ENCODE results near the gene ARHGEF16.

The ARHGEF16 gene

DNA sequence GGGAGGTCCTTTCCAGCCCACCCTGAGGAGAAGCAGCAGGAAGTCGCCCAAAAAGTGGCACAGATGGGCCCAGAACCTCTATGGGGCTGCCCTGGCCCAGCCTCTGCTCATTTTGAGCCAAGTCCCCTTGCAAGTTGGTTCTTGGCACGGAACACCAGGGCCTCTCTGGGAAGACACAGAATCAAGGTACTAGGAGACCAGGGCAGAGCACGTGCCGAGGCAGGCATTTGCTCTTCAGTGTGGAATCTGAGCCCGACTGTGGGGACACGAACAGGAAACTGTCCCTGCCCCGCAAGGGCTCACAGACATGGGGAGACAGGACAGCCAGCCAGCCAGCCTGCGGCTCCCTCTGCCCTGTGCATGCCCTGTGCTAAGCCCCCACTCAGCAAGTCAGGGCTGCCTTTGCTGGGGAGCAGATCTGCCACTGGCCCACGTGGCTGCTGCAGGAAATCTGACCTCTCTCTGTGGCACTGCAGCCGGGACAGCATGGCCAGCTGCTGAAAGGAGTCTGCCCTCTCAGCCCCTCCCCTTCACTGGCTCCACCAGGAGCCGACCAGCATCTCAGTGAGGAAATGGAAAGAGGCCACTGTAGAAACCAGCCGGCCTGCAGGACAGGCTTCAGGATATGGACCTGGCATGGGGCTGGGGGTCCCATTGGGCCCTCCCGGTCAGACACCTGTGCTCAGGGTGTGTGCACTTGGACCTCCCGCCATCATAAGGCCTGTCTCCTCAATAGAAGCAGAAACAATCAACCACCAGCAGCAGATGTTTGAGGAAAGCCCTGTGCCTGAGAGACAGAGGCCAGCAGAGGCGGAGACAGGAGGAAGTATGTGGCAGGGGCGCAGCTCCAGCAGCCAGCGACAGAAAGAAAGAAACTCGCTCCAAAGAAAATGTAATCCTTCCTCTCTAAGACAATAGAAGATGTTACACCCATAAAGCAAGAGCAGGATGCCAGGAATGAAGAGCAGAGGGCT, 3.7 kb downstream of the ARHGEF16 start:
- DNase-seq, result no peak

DNA sequence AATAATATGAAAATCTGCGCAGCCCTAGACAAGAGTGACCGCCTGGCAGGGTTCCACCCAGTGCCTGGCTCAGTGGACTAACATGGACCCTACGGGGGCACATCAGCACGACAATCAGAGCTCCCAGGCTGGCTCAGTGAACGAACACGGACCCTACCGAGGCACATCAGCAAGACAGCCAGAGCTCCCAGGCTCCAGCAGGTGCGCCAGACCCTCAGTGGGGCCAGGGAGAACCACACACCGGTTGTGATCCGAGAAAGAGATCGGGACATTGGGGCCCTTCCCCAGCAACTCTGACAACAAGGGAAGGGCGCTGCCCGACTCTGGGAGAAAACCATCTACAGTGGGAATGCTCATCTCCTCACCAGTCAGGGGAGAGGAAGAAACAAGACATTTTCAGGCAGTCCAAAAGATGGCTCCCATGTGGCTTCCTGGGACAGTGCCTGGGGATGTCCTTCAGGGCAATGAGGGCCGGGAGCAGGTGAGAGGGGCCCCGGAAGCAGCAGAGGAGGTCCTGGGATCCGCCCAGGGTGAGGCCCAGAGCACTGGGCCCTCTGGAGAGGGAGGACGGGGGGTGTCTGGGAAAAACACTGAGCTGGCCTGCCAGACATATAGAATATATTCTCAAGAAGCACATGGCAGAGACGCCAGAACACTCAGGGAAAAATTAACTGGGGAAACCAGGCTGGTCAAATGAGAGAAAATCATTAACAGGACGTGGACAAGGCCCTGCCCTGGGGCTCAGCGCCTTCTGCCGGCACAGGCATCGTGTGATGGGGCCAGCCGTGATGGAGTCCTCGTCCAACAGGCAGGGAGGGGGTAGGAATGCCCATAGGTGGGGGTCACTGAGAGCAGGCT, 4.8 kb downstream of the ARHGEF16 start:
- DNase-seq, result no peak

DNA sequence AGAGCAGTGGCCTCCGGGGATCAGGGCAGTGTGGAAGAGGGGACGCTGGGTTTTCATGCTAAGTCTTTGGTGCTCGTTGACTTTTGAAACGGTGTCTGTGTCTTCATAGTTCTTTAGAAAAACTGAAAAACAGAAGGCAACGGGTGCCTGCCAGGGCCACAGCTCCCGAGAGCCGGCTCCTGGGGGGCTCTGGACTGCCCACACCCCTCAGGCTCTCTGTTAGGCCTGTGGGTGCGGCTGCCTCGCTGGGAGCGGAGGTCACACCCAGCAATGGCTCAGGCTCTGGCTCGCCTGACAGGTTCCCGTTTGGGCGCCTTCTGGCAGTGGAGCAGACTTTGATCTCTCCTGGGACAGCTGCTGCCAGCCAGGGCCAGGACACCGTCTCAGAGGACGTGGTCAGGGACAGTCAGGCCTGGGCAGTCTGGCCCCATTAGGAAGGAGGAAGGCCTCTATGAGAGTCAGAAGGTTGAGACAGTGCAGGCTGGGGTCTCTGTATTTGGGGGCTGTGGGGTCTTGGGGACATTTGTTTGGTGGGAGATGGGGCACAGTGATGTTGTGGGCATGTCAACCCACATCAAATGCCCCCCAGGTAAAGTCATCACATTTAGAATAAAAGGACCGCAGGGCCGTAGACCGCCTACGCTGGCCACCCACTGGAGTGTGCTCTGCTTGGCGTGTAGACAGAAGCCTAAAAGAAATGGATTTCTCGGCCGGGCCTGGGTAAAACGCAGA, 5.6 kb downstream of the ARHGEF16 start:
- no peak for DNase-seq

- DNase-seq, result no peak
Observed at GRCh38 chr1:3460672-3461131, 6.2 kb downstream of the ARHGEF16 start.

DNA sequence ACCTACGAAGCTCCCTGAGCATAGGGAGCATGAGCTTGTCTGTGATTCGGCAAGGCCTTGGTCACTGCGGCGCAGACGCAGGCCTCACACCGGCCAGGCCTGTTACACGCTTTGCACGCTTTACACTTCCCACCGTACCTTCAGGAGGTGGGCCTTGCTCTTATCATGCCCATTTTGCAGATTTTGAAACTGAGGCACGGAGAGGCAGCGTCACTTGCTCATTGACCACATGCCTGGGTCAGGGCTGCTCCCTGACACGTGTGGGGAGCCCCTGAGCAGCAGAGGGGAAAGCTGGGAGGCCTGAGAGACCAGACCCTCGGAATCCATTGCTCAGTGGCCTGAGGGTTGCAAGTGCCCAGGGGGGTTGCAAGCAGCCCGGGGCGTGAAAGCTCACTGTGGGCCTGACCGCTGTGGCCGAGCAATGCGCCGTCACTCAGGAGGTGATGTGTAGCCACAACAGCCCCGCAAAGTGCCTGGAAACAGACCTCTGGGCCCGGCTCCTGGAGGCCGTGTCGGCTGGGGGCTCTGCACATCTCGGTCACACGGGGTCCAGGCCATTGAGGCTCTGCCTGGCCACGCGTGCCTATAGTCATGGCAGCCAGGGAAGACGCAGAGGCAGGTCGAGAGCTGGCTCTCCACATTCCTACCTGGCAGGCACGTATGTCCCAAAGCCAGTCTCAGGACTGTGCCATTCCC, 6.9 kb downstream of the ARHGEF16 start:
- no peak for DNase-seq

DNA sequence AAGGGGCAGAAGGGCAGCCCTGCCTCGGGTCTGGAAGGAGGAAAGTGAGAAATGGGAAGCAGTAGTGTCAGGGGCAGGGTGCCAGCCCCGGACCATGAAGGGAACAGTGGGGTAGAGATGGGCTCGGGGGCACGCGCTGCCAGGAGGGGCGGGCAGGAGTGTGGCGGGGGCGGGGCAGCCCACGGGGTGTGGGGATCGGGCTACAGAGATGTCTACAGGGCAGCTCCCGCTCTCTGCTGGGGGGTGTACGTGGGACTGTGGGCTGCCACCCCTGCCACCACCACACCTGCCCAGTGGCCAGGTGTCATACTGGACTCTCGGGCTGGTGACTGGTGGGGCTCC, 7.4 kb downstream of the ARHGEF16 start:
- DNase-seq, result no peak

DNA sequence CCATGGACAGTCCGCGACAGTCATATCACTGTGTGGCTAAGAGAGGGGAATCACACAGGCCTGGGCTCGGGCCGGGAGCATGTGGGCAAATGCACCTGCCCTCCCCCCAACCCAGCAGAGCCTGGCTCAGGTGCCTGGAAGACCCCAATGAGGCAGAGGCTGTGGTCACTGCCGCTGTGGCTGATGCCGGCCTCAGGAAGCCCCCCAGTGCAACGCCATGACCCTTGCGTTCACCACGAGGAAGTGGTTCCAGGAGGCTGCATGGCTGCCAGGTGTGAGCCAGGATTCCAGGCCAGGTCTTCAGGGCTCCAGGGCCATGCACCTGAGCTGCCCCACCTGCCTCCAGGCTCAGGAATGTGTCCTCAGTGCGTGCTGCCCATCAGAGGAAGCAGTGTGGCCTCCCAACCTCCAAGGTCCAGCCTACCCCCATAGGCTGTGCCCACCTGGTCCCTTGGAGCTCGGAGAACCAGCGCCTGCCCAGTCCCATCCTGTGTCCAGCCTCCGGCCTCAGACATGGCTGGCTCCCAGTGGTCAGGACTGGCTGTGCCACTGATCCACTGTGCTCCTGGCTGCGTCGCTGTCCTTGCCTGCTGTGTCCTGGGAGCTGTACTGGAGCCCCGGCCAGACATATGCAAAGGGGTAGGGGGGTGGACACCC, 8.0 kb downstream of the ARHGEF16 start:
- no peak for DNase-seq

- DNase-seq, result no peak
Observed at GRCh38 chr1:3463013-3463385, 8.5 kb downstream of the ARHGEF16 start.

- no peak for DNase-seq
Observed at GRCh38 chr1:3463408-3463863, 9.0 kb downstream of the ARHGEF16 start.

GRCh38 chr1:3463891-3464648, 9.6 kb downstream of the ARHGEF16 start:
- no peak for DNase-seq

- DNase-seq, result no peak
Observed at GRCh38 chr1:3464649-3465025, 10.2 kb downstream of the ARHGEF16 start.

GRCh38 chr1:3465091-3465934, 10.8 kb downstream of the ARHGEF16 start:
- DNase-seq, result no peak

- DNase-seq, result no peak
Observed at GRCh38 chr1:3465935-3466321, 11.5 kb downstream of the ARHGEF16 start.

DNA sequence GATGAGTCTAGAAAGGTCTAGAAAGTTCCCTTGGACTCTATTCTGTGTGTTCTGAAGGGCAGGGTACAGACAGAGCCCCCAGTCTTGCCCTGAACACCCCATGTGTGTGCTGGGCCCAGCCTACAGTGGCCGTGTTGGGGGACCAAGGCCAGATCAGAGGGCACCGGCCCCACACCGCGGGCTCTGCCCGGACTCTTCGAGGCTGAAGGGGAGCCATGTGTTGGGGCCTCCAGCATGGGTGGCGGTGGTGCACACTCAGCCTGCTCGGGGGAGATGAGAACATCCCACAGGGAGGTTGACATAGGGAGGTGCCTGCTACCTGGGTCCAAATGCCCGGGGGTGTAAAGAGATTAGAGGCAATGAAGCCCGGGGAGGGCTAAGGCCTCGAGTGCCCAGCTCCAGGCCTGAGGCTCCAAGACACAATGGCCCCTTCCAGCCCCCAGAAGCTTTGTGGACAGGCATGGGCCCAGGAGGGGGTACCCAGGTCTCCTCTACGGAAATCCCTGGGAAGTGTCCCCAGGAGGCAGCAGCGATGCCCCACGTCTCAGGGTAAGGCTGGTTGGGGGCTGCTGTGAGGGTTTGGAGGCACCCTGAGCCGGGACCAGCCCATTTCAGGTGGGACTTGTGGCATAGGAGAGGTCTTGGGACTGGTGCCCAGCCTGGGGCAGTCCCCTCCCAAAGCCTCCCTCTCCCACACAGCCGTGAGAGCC, 12.1 kb downstream of the ARHGEF16 start:
- DNase-seq, result no peak

DNA sequence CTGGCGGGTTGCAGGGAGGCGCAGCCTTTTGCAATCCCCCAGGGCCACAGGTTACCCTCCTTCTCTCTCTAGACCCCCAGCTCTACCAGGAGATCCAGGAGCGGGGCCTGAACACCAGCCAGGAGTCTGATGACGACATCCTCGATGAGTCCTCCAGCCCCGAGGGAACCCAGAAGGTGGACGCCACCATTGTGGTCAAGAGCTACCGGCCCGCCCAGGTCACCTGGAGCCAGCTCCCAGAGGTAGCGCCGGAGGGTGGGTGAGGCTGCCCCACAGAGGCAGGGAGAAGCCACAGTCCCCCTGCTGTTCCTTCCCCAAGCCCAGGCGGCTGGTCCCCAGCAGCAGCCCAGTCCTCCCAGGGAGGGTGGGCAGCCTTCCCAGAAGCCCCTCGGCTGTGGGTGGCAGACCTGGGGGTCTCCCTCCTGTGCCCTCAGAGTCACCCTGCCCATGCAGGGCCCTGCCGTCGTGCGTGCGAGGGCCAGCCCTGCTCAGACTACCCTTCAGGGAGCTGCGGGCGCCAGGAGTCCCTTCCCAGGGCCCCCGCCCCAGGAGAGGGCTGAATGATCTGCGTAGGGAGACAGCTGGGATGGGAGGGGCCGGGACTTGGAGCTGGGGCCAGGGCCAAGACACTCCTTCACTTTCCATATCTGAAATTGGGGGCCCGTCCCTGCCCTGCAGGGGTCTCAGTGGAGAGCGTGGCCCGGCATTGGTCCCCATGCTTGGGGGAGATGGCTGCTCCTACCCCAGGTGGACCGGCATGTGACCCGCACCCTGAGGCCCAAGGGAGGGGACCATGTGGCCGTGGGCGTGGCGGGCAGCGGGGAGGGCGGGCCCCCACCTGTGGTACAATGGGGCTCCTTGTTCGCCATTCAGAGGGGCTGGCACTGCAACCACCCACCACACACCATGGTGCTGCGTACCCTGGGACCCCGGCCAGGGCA, 12.9 kb downstream of the ARHGEF16 start:
- no peak for DNase-seq

- DNase-seq, result no peak
Observed at GRCh38 chr1:3468236-3469103, 14.0 kb downstream of the ARHGEF16 start.

Data from SIG-M5 (cell line).